Pulmonary artery endothelial cell (primary cell): ENCODE data around the gene PI4K2B. TPM values are rescaled to one million over a fixed set of nuclear protein-coding genes. Genes with fewer than 3 reads are reported as not detected.
"Not testable (repeated sequence)": the region's sequence is repeated elsewhere in the genome, so short reads cannot be mapped to it uniquely, and the experiment has no call there.

ENCODE experiments used
- DNase-seq: peaks from one replicate; pipeline ENCODE4 v3.0.0-alpha.2; 2011; ENCODE audit warnings: low read depth, low spot score
- total RNA-seq: library from RNA; depleted of rRNA; stranded (reverse); fragments of >200 nt; gene quantifications from 2 replicates; pipeline ENCODE4 v1.2.3, GENCODE V29; 2014

PI4K2B gene
- total RNA-seq, 1 donor from 2014 or later, result 27.2 TPM

DNA sequence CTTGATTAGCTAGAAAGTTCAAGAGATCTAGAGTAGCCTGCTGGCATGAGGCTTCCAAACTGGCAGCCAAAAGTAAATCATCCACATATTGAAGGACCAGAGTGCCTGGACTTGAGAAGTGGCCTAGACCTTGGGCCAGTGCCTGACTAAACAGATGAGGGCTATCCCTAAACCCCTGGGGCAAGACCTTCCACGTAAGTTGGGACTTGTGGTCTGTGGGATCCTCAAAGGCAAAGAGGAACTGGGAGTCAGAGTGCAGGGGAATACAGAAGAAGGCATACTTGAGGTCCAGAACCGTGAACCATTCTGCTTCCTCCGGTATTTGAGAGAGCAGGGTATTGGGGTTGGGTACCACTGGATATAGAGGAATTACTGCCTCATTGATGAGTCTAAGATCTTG, 8.4 kb downstream of the PI4K2B start:
- DNase-seq, result not testable (repeated sequence)

DNA sequence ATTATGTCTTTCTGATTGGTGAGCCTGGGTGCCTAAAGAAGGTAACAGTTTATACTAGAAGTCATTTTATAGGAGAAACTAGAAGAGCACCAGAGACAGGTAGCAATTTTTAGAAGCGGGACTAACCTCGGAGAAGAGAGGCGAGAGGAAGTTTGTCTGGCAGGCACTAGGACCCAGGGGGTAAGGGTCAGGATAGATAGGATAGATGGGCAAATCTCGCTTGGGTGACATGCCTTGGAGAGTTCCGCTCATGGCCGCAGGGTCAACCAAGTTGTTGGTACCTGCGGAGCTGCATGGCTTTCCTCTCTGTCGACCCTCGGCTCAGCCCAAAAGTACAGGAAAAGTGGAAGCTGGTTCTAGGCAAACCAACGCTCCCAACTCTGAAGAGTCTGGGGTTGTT, 11.3 kb downstream of the PI4K2B start:
- no peak for DNase-seq

DNA sequence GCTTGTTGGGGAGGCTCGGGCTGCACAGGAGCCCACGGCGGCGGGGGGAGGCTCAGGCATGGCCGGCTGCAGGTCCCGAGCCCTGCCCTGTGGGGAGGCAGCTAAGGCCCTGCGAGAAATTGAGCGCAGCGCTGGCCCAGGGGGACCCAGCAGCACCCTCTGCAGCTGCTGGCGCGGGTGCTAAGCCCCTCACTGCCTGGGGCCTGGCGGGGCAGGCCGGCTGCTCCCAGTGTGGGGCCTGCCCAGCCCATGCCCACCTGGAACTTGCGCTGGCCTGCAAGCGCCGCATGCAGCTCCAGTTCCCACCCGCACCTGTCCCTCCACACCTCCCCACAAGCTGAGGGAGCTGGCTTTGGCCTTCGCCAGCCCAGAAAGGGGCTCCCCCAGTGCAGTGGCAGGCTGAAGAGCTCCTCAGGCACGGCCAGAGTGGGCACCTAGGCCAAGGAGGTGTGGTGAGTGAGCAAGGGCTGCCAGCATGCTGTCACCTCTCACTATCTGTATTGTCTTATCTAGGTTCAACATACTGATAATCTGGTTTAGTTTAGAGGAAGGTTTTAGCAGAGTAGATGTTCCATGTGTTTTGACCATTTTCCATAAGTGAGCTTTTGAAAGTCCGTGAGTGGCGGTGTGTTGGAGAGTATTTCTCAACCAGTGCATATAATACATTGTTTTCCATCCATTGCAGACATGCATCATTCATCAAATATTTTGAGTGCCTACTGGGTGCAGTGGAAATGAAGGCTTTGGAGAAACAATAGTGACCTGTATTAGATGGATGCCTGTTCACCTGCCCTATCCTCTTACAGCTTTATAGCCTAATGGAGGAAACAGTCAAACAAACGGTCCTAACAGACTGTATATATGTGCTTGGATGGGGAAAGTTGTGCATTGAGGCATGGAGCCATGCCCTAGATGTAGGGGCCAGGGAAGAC, 13.1 kb downstream of the PI4K2B start:
- no peak for DNase-seq

DNA sequence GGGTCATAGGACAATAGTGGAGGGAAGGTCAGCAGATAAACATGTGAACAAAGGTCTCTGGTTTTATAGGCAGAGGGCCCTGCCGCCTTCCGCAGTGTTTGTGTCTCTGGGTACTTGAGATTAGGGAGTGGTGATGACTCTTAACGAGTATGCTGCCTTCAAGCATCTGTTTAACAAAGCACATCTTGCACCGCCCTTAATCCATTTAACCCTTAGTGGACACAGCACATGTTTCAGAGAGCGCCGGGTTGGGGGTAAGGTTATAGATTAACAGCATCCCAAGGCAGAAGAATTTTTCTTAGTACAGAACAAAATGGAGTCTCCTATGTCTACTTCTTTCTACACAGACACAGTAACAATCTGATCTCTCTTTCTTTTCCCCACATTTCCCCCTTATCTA, 15.0 kb downstream of the PI4K2B start:
- DNase-seq, result not testable (repeated sequence)

GRCh38 chr4:25249494-25249893, 15.7 kb downstream of the PI4K2B start:
- not testable (repeated sequence) for DNase-seq

DNA sequence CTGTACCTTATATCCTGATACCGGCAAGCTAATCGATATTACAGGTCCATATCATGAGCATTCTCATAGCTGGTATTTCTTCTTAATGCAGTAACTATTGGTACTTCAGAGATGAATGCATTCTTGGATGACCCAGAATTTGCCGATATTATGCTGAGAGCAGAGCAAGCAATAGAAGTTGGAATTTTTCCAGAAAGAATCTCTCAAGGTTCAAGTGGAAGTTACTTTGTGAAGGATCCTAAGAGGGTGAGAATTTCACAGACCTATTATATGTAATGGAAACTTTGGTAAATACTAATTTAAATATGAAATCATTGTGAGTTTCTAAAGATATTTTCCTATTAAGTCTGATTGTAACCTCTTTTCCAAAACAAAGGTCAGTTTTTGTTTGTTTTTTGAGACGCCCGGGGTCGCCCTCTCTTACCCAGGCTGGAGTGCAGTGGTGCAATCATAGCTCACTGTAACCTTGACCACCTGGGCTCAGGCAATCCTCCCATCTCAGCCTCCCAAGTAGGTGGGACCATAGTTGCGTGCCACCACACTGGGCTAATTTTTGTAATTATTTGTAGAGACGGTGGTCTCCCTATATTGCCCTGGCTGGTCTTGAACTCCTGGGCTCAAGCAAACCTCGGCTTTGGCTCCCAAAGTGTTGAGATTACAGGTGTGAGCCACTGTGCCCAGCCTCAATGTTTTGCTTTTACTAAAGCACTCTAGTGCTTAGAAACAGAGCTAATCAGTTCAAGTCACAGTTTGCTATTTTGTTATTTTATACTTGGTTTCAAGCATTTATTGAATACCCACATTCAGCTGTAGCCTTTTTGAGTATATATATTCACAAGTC, 18.6 kb downstream of the PI4K2B start:
- DNase-seq, result no peak

GRCh38 chr4:25253071-25253445, 19.2 kb downstream of the PI4K2B start:
- DNase-seq, result no peak

GRCh38 chr4:25253786-25254185, 20.0 kb downstream of the PI4K2B start:
- DNase-seq, result not testable (repeated sequence)

- peak; percentile 20 for DNase-seq
Measured at GRCh38 chr4:25258980-25259578, 25.2 kb downstream of the PI4K2B start.

- no peak for DNase-seq
Measured at GRCh38 chr4:25271866-25272265, 38.0 kb downstream of the PI4K2B start.

DNA sequence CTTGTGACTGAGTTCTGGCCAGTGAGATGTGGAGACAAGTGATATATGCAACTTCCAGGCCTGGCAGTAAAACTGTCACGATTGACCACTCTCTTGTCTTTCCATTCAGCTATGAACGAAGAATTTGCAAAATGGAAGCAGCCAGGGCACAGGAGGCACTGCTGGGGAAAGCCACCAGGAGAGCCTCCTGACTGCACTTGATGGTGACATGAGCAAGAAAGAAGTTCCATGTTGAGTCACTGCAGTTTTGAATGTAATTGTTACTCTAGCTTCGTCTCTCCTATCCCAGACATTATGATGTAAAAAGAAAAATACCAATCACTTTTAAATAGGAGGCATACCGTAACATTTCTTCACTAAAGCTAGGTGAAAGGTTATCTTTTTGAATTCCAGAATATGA, 46.4 kb downstream of the PI4K2B start:
- DNase-seq, result no peak

DNA sequence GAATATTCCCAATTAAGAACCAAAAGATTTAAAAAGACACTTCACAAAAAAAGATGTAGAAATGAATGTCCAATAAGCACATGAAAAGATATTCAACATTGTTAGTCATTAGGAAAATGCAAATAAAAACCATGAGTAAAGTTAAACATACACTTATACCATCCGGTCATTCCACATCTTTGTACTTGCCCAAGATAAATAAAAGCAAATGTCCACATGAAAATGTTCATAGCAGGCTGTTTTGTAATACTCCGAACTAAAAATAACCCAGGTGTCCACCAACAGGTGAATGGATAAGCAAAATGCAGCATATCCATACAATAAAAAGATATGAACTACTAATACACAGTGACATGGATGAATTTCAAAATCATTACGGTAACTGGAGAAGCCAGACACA, 50.1 kb downstream of the PI4K2B start:
- DNase-seq, result no peak

GRCh38 chr4:25284466-25284865, 50.6 kb downstream of the PI4K2B start:
- DNase-seq, result no peak

DNA sequence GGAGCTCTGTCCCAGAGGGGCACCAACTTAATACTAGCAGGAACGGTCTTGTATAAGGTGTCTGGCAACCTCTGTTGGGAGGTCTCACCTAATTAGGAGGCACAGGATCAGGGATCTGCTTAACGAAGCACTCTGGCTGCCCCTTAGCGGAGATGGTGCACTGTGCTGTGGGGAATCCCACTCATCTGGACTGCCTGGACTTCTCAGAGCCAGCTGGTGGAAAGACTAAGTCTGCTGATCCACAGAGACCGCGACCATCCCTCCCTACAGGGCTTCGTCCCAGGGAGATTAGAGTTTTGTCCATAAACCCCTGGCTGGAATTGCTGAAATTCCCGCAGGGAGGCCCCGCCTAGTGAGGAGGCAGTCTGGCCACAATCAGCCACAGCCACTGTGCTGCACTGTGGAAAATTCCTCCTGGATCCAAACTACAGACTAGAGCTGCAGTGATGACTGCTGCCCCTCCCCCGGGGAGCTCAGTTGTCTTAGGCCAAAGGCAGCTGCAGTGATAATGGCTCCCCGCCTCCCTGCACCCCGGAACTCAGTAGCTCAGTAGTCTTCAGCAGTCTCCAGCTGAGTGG, 56.7 kb downstream of the PI4K2B start:
- DNase-seq, result no peak

DNA sequence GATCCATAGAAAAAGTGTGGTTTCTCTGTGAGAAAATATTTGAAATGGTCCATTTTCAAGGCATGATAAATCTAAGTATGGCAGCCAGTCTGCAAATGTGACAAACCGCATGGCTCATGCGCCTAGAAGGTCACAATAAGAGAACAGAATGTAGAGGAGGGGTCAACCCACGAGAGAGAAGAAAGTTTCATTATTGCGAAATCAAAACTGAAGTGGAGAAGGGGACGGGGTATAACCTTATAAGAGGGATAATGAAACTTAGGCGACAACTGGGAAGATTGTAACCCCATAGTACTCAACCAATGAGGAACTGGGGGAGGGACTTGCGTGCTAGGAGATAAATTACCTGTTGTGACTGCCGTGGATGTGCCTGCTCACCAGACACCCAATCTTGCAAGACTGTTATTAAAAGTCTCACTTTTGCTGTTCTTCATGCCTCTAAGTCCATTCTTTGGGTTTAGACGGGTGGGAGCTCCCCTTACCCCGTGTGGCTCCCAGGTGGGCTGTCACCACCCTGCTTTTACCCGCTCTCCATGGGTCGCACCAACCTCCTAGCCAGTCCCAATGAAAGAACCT, 57.4 kb downstream of the PI4K2B start:
- DNase-seq, result no peak

- no peak for DNase-seq
Measured at GRCh38 chr4:25297528-25298242, 63.9 kb downstream of the PI4K2B start.

GRCh38 chr4:25299476-25300203, 65.8 kb downstream of the PI4K2B start:
- DNase-seq, result no peak

DNA sequence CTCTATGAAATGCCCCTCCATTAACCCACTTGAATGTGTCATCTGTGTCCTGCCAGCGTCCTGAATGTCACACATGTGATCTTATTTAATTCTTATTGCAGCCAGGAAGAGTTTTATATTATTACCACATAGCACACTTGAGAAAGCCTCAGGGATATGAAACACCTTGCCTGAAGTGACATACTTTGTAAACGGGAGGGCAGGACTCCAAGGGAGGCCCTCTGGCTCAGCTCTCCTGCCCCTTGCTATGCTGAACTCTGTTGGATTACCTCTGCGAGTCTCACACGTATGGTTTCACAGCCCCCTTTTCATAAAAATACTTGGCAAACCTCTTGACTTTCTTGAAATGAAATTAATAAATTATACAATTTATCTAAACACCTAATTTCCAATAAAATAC, 67.6 kb downstream of the PI4K2B start:
- no peak for DNase-seq

- no peak for DNase-seq
Measured at GRCh38 chr4:25302626-25303025, 68.8 kb downstream of the PI4K2B start.

- DNase-seq, result no peak
Measured at GRCh38 chr4:25303578-25303977, 69.7 kb downstream of the PI4K2B start.
